GM12874 (cell line): ENCODE data around the gene LONP2.

ENCODE experiments used
- CTCF ChIP-seq: IDR thresholded peaks from 2 replicates; pipeline ENCODE4 v1.5.1; 2011; ENCODE audit warnings: low read depth, mild to moderate bottlenecking, control low read depth, low read length, moderate library complexity; ENCODE audit not compliant: insufficient read depth

LONP2 gene

GRCh38 chr16:48394355-48394703, 150.2 kb downstream of the LONP2 start:
- no peak for TF ChIP-seq CTCF

GRCh38 chr16:48395375-48395774, 151.3 kb downstream of the LONP2 start:
- no peak for TF ChIP-seq CTCF

GRCh38 chr16:48405153-48405552, 161.1 kb downstream of the LONP2 start:
- TF ChIP-seq CTCF, result no peak

- TF ChIP-seq CTCF, result no peak
These were observed 161.8 kb downstream of the LONP2 start for GRCh38 chr16:48405907-48406306.
